22Rv1 (cell line): Measurements from ENCODE around the gene RASD2.

Experiments used
- CTCF ChIP-seq: fragments of 450-650 bp; IDR thresholded peaks from 2 replicates; pipeline ENCODE4 v1.5.1; 2017; ENCODE audit warnings: mild to moderate bottlenecking
- ZFX ChIP-seq: fragments of 450-650 bp; IDR thresholded peaks from 2 replicates; pipeline ENCODE4 v1.6.1; 2017; ENCODE audit warnings: antibody characterized with exemption, borderline replicate concordance

GRCh38 chr22:35531676-35532075, 9.0 kb upstream of the RASD2 start:
- TF ChIP-seq CTCF (no peak), ZFX (no peak)
